HL-60 (cell line): ENCODE data around the gene CTIF.
A peak's percentile ranks its signal among the peaks of the same experiment; 100 is the strongest.

Experiments
- DNase-seq, 2 experiments: peaks; one replicate each; pipeline ENCODE4 v3.0.0-alpha.2; 2010 to 2020; ENCODE audit warnings: low read depth in 1 of 2, low spot score in 1 of 2
- H3K27ac ChIP-seq: fragments of 250-450 bp; sonication (Bioruptor Pico); replicated peaks from 2 replicates; pipeline ENCODE4 v1.5.1; 2020; ENCODE audit warnings: mild to moderate bottlenecking, moderate library complexity
- H3K27me3 ChIP-seq: fragments of 250-450 bp; sonication (Bioruptor Pico); 2 replicates; pipeline ENCODE4 v1.5.1; 2021; ENCODE audit warnings: mild to moderate bottlenecking, moderate library complexity; ENCODE audit not compliant: insufficient read depth, poor library complexity, severe bottlenecking
- H3K4me3 ChIP-seq: replicated peaks from 2 replicates; pipeline ENCODE4 v1.5.1; 2011; ENCODE audit warnings: mild to moderate bottlenecking, control low read depth, low read length; ENCODE audit not compliant: insufficient read depth
- GABPA ChIP-seq: IDR thresholded peaks from 2 replicates; pipeline ENCODE4 v1.6.1; 2012; ENCODE audit warnings: low read depth
- POLR2AphosphoS5 ChIP-seq: IDR thresholded peaks from 2 replicates; pipeline ENCODE4 v1.6.1; 2012; ENCODE audit warnings: low read depth
- SPI1 ChIP-seq: IDR thresholded peaks from 2 replicates; pipeline ENCODE4 v1.6.1; 2012; ENCODE audit warnings: low read depth, mild to moderate bottlenecking, borderline replicate concordance
- TF ChIP-seq, protein P1 (sequence below): IDR thresholded peaks from 2 replicates; pipeline ENCODE4 v1.6.1; 2012; ENCODE audit warnings: low read depth; ENCODE audit not compliant: insufficient replicate concordance
- TF ChIP-seq, protein P2 (sequence below): IDR thresholded peaks from one replicate; pipeline ENCODE4 v1.5.1; 2011; ENCODE audit warnings: low read length, control low read depth, inconsistent platforms; ENCODE audit not compliant: insufficient read depth

CTIF gene

DNA sequence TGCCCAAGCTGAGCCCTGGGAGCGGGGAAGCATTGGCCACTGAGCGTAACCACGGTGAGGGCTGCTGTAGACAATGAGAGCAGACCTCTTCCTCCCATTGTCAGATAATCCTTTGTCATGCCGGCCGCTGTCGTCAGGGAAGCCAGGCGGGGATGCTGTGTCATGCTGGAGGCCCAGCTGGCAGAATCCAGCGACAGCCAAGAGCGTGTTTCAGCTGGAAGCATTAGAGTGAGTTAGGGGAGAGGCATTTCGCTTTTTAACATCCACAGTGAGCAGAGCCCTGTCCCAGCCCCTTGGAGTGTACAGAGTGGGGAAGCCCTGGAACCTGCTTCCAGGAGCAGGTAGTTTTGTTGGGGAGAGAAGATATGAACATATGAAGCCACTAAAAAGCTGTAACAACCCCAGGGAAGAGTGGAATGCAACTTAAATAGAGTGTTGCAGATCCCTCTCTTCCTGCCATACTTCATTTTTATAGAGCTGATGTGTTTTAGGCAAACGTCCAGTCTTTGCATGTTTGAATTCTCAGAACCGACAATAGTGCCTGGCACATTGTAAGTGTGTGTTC lies 7.0 kb downstream of the CTIF start:
- no peaks in the 10 kb centered on the region for H3K27me3 ChIP-seq
- H3K4me3 ChIP-seq = no peak overlapping the region
- no peak overlapping the region for H3K27ac ChIP-seq
- peak in 1 of 2 experiments; percentile 76 for DNase-seq
- TF ChIP-seq, protein P1, sequence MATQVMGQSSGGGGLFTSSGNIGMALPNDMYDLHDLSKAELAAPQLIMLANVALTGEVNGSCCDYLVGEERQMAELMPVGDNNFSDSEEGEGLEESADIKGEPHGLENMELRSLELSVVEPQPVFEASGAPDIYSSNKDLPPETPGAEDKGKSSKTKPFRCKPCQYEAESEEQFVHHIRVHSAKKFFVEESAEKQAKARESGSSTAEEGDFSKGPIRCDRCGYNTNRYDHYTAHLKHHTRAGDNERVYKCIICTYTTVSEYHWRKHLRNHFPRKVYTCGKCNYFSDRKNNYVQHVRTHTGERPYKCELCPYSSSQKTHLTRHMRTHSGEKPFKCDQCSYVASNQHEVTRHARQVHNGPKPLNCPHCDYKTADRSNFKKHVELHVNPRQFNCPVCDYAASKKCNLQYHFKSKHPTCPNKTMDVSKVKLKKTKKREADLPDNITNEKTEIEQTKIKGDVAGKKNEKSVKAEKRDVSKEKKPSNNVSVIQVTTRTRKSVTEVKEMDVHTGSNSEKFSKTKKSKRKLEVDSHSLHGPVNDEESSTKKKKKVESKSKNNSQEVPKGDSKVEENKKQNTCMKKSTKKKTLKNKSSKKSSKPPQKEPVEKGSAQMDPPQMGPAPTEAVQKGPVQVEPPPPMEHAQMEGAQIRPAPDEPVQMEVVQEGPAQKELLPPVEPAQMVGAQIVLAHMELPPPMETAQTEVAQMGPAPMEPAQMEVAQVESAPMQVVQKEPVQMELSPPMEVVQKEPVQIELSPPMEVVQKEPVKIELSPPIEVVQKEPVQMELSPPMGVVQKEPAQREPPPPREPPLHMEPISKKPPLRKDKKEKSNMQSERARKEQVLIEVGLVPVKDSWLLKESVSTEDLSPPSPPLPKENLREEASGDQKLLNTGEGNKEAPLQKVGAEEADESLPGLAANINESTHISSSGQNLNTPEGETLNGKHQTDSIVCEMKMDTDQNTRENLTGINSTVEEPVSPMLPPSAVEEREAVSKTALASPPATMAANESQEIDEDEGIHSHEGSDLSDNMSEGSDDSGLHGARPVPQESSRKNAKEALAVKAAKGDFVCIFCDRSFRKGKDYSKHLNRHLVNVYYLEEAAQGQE = no peak
- TF ChIP-seq SPI1 = no peak
- no peak for TF ChIP-seq POLR2AphosphoS5
- TF ChIP-seq, protein P2, sequence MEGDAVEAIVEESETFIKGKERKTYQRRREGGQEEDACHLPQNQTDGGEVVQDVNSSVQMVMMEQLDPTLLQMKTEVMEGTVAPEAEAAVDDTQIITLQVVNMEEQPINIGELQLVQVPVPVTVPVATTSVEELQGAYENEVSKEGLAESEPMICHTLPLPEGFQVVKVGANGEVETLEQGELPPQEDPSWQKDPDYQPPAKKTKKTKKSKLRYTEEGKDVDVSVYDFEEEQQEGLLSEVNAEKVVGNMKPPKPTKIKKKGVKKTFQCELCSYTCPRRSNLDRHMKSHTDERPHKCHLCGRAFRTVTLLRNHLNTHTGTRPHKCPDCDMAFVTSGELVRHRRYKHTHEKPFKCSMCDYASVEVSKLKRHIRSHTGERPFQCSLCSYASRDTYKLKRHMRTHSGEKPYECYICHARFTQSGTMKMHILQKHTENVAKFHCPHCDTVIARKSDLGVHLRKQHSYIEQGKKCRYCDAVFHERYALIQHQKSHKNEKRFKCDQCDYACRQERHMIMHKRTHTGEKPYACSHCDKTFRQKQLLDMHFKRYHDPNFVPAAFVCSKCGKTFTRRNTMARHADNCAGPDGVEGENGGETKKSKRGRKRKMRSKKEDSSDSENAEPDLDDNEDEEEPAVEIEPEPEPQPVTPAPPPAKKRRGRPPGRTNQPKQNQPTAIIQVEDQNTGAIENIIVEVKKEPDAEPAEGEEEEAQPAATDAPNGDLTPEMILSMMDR = no peak
- no peak for TF ChIP-seq GABPA

DNA sequence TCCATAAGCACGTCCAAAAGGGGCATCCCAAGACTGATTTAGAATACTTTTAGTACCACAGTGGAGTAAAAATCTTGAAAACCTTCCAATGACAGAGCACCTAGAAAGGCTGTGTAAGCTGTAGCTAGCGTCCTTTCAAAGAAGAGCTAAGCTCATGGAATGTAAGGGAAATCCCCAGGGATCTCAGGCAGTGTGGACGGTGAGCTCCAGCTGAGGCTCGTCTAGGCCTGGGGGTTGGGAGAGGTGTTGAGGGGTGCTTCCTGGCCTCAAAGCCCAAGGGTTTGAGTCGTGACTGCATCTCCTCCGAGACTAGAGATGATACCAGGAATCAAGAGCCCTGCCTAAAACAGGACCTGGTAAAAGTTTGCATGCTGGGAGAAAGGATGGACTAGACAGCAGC lies 7.6 kb downstream of the CTIF start:
- Histone ChIP-seq H3K27ac (no peak overlapping the region), H3K27me3 (no peaks in the 10 kb centered on the region), H3K4me3 (no peak overlapping the region)
- DNase-seq = no peak
- TF ChIP-seq, protein P1 = no peak
- TF ChIP-seq SPI1 = no peak
- no peak for TF ChIP-seq POLR2AphosphoS5
- TF ChIP-seq GABPA = no peak
- TF ChIP-seq, protein P2 = no peak

DNA sequence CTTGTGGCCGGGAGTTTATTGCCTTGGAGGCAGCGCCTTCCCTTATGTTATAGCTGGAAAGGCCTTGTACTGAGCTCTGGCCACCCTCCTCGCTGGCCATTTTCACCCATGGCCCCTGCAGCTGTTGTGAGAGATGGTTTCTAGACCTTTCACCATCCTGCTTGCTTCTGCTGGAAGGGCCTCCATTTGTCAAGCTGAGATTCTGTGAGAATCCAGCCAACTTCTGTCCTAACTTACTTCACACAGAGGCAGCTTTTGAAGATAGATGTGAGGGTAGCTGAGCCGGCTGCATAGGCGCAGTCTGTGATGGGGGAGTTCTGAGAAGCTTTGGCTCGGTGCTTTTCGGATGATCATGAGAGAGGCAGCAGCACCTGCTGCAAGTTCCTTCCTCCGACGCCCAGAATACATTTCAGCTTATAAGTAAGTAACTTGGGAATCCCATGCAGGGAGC lies 8.7 kb downstream of the CTIF start:
- Histone ChIP-seq H3K27ac (no peak overlapping the region), H3K4me3 (no peak overlapping the region), H3K27me3 (no peaks in the 10 kb centered on the region)
- no peak for DNase-seq
- no peak for TF ChIP-seq POLR2AphosphoS5
- no peak for TF ChIP-seq SPI1
- TF ChIP-seq, protein P2 = no peak
- no peak for TF ChIP-seq GABPA
- TF ChIP-seq, protein P1 = no peak
